ENCODE measurements around the gene TENT4A.

Gene TENT4A

GRCh38 chr5:6750951-6751685 is 37.9 kb downstream of the TENT4A start:
- H2BK5ac ChIP-seq (ENCODE audit: low read length), result no peak overlapping the region
- H3K4ac ChIP-seq (ENCODE audit: low read depth, low read length), result no peak overlapping the region
- peaks cover 10% of the 10 kb centered on the region for H3K79me1 ChIP-seq (ENCODE audit: low read length)
- no peak for DNase-seq
- no peak overlapping the region for H2AK5ac ChIP-seq (ENCODE audit: low read length)
- no peak overlapping the region for H4K8ac ChIP-seq (ENCODE audit: low read depth, low read length)
- no peaks in the 10 kb centered on the region for H3K4me1 ChIP-seq (ENCODE audit: control insufficient read depth, low read depth, low read length)
- H2BK120ac ChIP-seq (ENCODE audit: low read depth, low read length), result no peak overlapping the region
- H3K4me2 ChIP-seq (ENCODE audit: low read length), result no peak overlapping the region
- H3K23ac ChIP-seq (ENCODE audit: low read length), result no peak overlapping the region
- no peak overlapping the region for H3K4me3 ChIP-seq (ENCODE audit: low read length)
- H3K9ac ChIP-seq (ENCODE audit: low read length), result no peak overlapping the region
- H2BK15ac ChIP-seq (replicated peaks; ENCODE audit: low read depth), result no peak overlapping the region
- no peaks in the 10 kb centered on the region for H3K27me3 ChIP-seq (ENCODE audit: insufficient read depth, low read length, poor library complexity)
- H4K5ac ChIP-seq (ENCODE audit: low read length), result no peak overlapping the region
- WGBS (ENCODE audit: extremely low coverage, insufficient coverage, low lambda C conversion rate), result no CpG with 5 or more reads among the region's 18 CpGs
- peaks cover 6% of the 10 kb centered on the region for H3K36me3 ChIP-seq (ENCODE audit: control insufficient read depth, insufficient read depth, low read length)
- no peak overlapping the region for H3K18ac ChIP-seq (ENCODE audit: low read length)
- H3K79me2 ChIP-seq (ENCODE audit: control insufficient read depth, insufficient read depth, low read length), result peaks cover 7% of the 10 kb centered on the region
- no peak overlapping the region for H3K56ac ChIP-seq (ENCODE audit: low read length)
- no peak overlapping the region for H3K27ac ChIP-seq (ENCODE audit: low read depth, low read length)

GRCh38 chr5:6752236-6752635 is 39.0 kb downstream of the TENT4A start:
- Histone ChIP-seq H3K27ac (ENCODE audit: low read depth, low read length) (no peak overlapping the region), H2BK120ac (ENCODE audit: low read depth, low read length) (no peak overlapping the region), H3K23ac (ENCODE audit: low read length) (no peak overlapping the region), H2BK5ac (ENCODE audit: low read length) (no peak overlapping the region), H3K4me1 (ENCODE audit: control insufficient read depth, low read depth, low read length) (no peaks in the 10 kb centered on the region), H3K4me2 (ENCODE audit: low read length) (no peak overlapping the region), H3K79me2 (ENCODE audit: control insufficient read depth, insufficient read depth, low read length) (peaks cover 7% of the 10 kb centered on the region), H3K36me3 (ENCODE audit: control insufficient read depth, insufficient read depth, low read length) (peaks cover 10% of the 10 kb centered on the region), H3K4me3 (ENCODE audit: low read length) (no peak overlapping the region), H2BK15ac (replicated peaks; ENCODE audit: low read depth) (no peak overlapping the region), H2AK5ac (ENCODE audit: low read length) (no peak overlapping the region), H3K79me1 (ENCODE audit: low read length) (peaks cover 10% of the 10 kb centered on the region), H3K9ac (ENCODE audit: low read length) (no peak overlapping the region), H3K18ac (ENCODE audit: low read length) (no peak overlapping the region), H3K27me3 (ENCODE audit: insufficient read depth, low read length, poor library complexity) (no peaks in the 10 kb centered on the region), H4K5ac (ENCODE audit: low read length) (no peak overlapping the region), H3K4ac (ENCODE audit: low read depth, low read length) (no peak overlapping the region), H3K56ac (ENCODE audit: low read length) (no peak overlapping the region), H4K8ac (ENCODE audit: low read depth, low read length) (no peak overlapping the region)
- no CpG with 5 or more reads among the region's 12 CpGs for WGBS (ENCODE audit: extremely low coverage, insufficient coverage, low lambda C conversion rate)
- DNase-seq, result no peak

- H3K79me2 ChIP-seq (ENCODE audit: control insufficient read depth, insufficient read depth, low read length), result peaks cover 6% of the 10 kb centered on the region
- no peak overlapping the region for H3K9ac ChIP-seq (ENCODE audit: low read length)
- H2BK5ac ChIP-seq (ENCODE audit: low read length), result no peak overlapping the region
- no peak overlapping the region for H2AK5ac ChIP-seq (ENCODE audit: low read length)
- no peak overlapping the region for H3K4me3 ChIP-seq (ENCODE audit: low read length)
- no peak overlapping the region for H3K23ac ChIP-seq (ENCODE audit: low read length)
- H2BK15ac ChIP-seq (replicated peaks; ENCODE audit: low read depth), result no peak overlapping the region
- H2BK120ac ChIP-seq (ENCODE audit: low read depth, low read length), result no peak overlapping the region
- no CpG with 5 or more reads among the region's 11 CpGs for WGBS (ENCODE audit: extremely low coverage, insufficient coverage, low lambda C conversion rate)
- no peak overlapping the region for H3K27ac ChIP-seq (ENCODE audit: low read depth, low read length)
- no peak for DNase-seq
- H3K27me3 ChIP-seq (ENCODE audit: insufficient read depth, low read length, poor library complexity), result no peaks in the 10 kb centered on the region
- no peak overlapping the region for H3K4me2 ChIP-seq (ENCODE audit: low read length)
- no peak overlapping the region for H3K4ac ChIP-seq (ENCODE audit: low read depth, low read length)
- H3K4me1 ChIP-seq (ENCODE audit: control insufficient read depth, low read depth, low read length), result no peaks in the 10 kb centered on the region
- H3K56ac ChIP-seq (ENCODE audit: low read length), result no peak overlapping the region
- H4K8ac ChIP-seq (ENCODE audit: low read depth, low read length), result no peak overlapping the region
- H3K79me1 ChIP-seq (ENCODE audit: low read length), result peaks cover 9% of the 10 kb centered on the region
- H3K18ac ChIP-seq (ENCODE audit: low read length), result no peak overlapping the region
- peaks cover 10% of the 10 kb centered on the region for H3K36me3 ChIP-seq (ENCODE audit: control insufficient read depth, insufficient read depth, low read length)
- H4K5ac ChIP-seq (ENCODE audit: low read length), result no peak overlapping the region
These were observed 39.5 kb downstream of the TENT4A start for GRCh38 chr5:6752782-6753181.

GRCh38 chr5:6753851-6754250 is 40.6 kb downstream of the TENT4A start:
- Histone ChIP-seq H3K4me1 (ENCODE audit: control insufficient read depth, low read depth, low read length) (no peaks in the 10 kb centered on the region), H3K9ac (ENCODE audit: low read length) (no peak overlapping the region), H3K79me1 (ENCODE audit: low read length) (peaks cover 2% of the 10 kb centered on the region), H2AK5ac (ENCODE audit: low read length) (no peak overlapping the region), H4K8ac (ENCODE audit: low read depth, low read length) (no peak overlapping the region), H3K79me2 (ENCODE audit: control insufficient read depth, insufficient read depth, low read length) (no peaks in the 10 kb centered on the region), H3K36me3 (ENCODE audit: control insufficient read depth, insufficient read depth, low read length) (peaks cover 10% of the 10 kb centered on the region), H4K5ac (ENCODE audit: low read length) (no peak overlapping the region), H2BK15ac (replicated peaks; ENCODE audit: low read depth) (no peak overlapping the region), H3K27me3 (ENCODE audit: insufficient read depth, low read length, poor library complexity) (no peaks in the 10 kb centered on the region), H2BK5ac (ENCODE audit: low read length) (no peak overlapping the region), H3K23ac (ENCODE audit: low read length) (no peak overlapping the region), H3K4ac (ENCODE audit: low read depth, low read length) (no peak overlapping the region), H3K18ac (ENCODE audit: low read length) (no peak overlapping the region), H3K4me3 (ENCODE audit: low read length) (no peak overlapping the region), H3K27ac (ENCODE audit: low read depth, low read length) (no peak overlapping the region), H3K56ac (ENCODE audit: low read length) (no peak overlapping the region), H2BK120ac (ENCODE audit: low read depth, low read length) (no peak overlapping the region), H3K4me2 (ENCODE audit: low read length) (no peak overlapping the region)
- WGBS (ENCODE audit: extremely low coverage, insufficient coverage, low lambda C conversion rate), result no CpG with 5 or more reads among the region's 11 CpGs
- no peak for DNase-seq

GRCh38 chr5:6754766-6755165 is 41.5 kb downstream of the TENT4A start:
- Histone ChIP-seq H3K36me3 (ENCODE audit: control insufficient read depth, insufficient read depth, low read length) (peaks cover 10% of the 10 kb centered on the region), H3K9ac (ENCODE audit: low read length) (no peak overlapping the region), H3K18ac (ENCODE audit: low read length) (no peak overlapping the region), H2BK15ac (replicated peaks; ENCODE audit: low read depth) (no peak overlapping the region), H3K79me1 (ENCODE audit: low read length) (no peaks in the 10 kb centered on the region), H3K23ac (ENCODE audit: low read length) (no peak overlapping the region), H2BK120ac (ENCODE audit: low read depth, low read length) (no peak overlapping the region), H4K8ac (ENCODE audit: low read depth, low read length) (no peak overlapping the region), H2BK5ac (ENCODE audit: low read length) (no peak overlapping the region), H4K5ac (ENCODE audit: low read length) (no peak overlapping the region), H3K27ac (ENCODE audit: low read depth, low read length) (no peak overlapping the region), H2AK5ac (ENCODE audit: low read length) (no peak overlapping the region), H3K27me3 (ENCODE audit: insufficient read depth, low read length, poor library complexity) (no peaks in the 10 kb centered on the region), H3K56ac (ENCODE audit: low read length) (no peak overlapping the region), H3K79me2 (ENCODE audit: control insufficient read depth, insufficient read depth, low read length) (no peaks in the 10 kb centered on the region), H3K4me1 (ENCODE audit: control insufficient read depth, low read depth, low read length) (no peaks in the 10 kb centered on the region), H3K4me3 (ENCODE audit: low read length) (no peak overlapping the region), H3K4me2 (ENCODE audit: low read length) (no peak overlapping the region), H3K4ac (ENCODE audit: low read depth, low read length) (no peak overlapping the region)
- WGBS (ENCODE audit: extremely low coverage, insufficient coverage, low lambda C conversion rate), result no CpG with 5 or more reads among the region's 29 CpGs
- no peak for DNase-seq

- Histone ChIP-seq H2BK5ac (ENCODE audit: low read length) (no peak overlapping the region), H3K27me3 (ENCODE audit: insufficient read depth, low read length, poor library complexity) (no peaks in the 10 kb centered on the region), H2BK120ac (ENCODE audit: low read depth, low read length) (no peak overlapping the region), H3K79me1 (ENCODE audit: low read length) (no peaks in the 10 kb centered on the region), H3K23ac (ENCODE audit: low read length) (no peak overlapping the region), H4K8ac (ENCODE audit: low read depth, low read length) (no peak overlapping the region), H3K4ac (ENCODE audit: low read depth, low read length) (no peak overlapping the region), H2BK15ac (replicated peaks; ENCODE audit: low read depth) (no peak overlapping the region), H3K36me3 (ENCODE audit: control insufficient read depth, insufficient read depth, low read length) (peaks cover 10% of the 10 kb centered on the region), H3K4me2 (ENCODE audit: low read length) (no peak overlapping the region), H3K18ac (ENCODE audit: low read length) (no peak overlapping the region), H2AK5ac (ENCODE audit: low read length) (no peak overlapping the region), H3K4me3 (ENCODE audit: low read length) (no peak overlapping the region), H4K5ac (ENCODE audit: low read length) (no peak overlapping the region), H3K9ac (ENCODE audit: low read length) (no peak overlapping the region), H3K27ac (ENCODE audit: low read depth, low read length) (no peak overlapping the region), H3K56ac (ENCODE audit: low read length) (no peak overlapping the region), H3K79me2 (ENCODE audit: control insufficient read depth, insufficient read depth, low read length) (no peaks in the 10 kb centered on the region), H3K4me1 (ENCODE audit: control insufficient read depth, low read depth, low read length) (no peaks in the 10 kb centered on the region)
- no peak for DNase-seq
- WGBS (ENCODE audit: extremely low coverage, insufficient coverage, low lambda C conversion rate), result no CpG with 5 or more reads among the region's 12 CpGs
These were observed 42.3 kb downstream of the TENT4A start for GRCh38 chr5:6755519-6755918.

All from mesendoderm (in vitro differentiated cells).